K562 (cell line): Measurements from ENCODE around the gene LRP1-AS.

Source experiments
- ATF7 ChIP-seq: fragments of 450-650 bp; IDR thresholded peaks from 2 replicates; pipeline ENCODE4 v1.7.1; 2014; ENCODE audit warnings: mild to moderate bottlenecking, moderate library complexity
- GATA2 ChIP-seq: sonication (generic); formaldehyde crosslinking; IDR thresholded peaks from 2 replicates; pipeline ENCODE4 v1.4.0; 2020; ENCODE audit warnings: mild to moderate bottlenecking, missing genetic modification reagents
- KDM4B ChIP-seq, 2 experiments: fragments of 450-650 bp in 1 of 2; sonication (generic) in 1 of 2; IDR thresholded peaks; 2 replicates each; pipeline ENCODE4 v1.6.1; 2016 to 2017; ENCODE audit warnings: borderline replicate concordance in 2 of 2, antibody characterized with exemption in 1 of 2, low read depth in 1 of 2, mild to moderate bottlenecking in 1 of 2
- TF ChIP-seq, protein P1 (sequence below), 3 experiments: IDR thresholded peaks in 2 of 3; conservative IDR thresholded peaks in 1 of 3; 2 replicates each; pipeline ENCODE4 v1.5.1; 2011 to 2012; ENCODE audit warnings: low read length in 3 of 3, mild to moderate bottlenecking in 3 of 3, control low read depth in 2 of 3, improper control_type of control experiment in 1 of 3, inconsistent platforms in 1 of 3, low read depth in 1 of 3, mixed read lengths in 1 of 3, moderate library complexity in 1 of 3; ENCODE audit not compliant: insufficient read depth in 2 of 3

DNA sequence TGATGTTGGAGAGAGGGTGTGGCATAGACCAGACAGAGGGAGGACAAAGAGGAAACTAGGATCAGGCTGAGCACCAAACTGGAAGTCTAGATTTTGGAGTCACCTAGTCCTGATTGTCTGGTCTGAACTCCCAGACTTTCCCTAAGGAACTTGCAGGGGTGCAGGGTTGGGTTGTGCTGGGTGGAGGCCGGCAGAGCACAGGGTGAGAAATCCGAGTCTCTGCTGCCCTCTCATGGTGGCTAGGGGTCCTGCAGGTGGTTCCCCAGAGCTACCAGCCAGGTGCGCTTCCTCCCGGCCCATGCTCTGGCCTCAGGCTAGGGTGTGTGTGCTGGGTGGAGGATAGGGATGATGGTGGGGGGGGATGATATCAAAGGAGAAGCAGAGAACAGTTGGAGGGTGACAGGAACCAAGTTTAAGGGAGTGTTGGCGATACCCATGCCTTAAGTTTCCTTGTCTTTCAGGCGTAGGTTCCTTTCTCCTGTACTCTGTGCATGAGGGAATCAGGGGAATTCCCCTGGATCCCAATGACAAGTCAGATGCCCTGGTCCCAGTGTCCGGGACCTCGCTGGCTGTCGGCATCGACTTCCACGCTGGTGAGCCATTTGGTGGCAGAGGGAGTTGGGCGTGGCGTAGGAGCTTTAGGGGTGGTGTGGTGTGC lies 35.6 kb upstream of the LRP1-AS start:
- TF ChIP-seq, protein P1, sequence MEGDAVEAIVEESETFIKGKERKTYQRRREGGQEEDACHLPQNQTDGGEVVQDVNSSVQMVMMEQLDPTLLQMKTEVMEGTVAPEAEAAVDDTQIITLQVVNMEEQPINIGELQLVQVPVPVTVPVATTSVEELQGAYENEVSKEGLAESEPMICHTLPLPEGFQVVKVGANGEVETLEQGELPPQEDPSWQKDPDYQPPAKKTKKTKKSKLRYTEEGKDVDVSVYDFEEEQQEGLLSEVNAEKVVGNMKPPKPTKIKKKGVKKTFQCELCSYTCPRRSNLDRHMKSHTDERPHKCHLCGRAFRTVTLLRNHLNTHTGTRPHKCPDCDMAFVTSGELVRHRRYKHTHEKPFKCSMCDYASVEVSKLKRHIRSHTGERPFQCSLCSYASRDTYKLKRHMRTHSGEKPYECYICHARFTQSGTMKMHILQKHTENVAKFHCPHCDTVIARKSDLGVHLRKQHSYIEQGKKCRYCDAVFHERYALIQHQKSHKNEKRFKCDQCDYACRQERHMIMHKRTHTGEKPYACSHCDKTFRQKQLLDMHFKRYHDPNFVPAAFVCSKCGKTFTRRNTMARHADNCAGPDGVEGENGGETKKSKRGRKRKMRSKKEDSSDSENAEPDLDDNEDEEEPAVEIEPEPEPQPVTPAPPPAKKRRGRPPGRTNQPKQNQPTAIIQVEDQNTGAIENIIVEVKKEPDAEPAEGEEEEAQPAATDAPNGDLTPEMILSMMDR (IDR thresholded peaks at IDR 0.05 in 2 of 3, conservative IDR thresholded peaks at IDR 0.05 in 1 of 3; ENCODE audit: insufficient read depth in 2 of 3, low read depth in 1 of 3, low read length in 3 of 3), result peak; percentile 93 to 96 (median 93)
- TF ChIP-seq ATF7, result no peak
- no peak for TF ChIP-seq GATA2 (CRISPR knock-in tag)
- TF ChIP-seq KDM4B (IDR thresholded peaks at IDR 0.05; ENCODE audit: borderline replicate concordance in 2 of 2, low read depth in 1 of 2), result no peak
